GM19099 (cell line): ENCODE data around the gene MAST2.

Source experiments
- POLR2A ChIP-seq: IDR thresholded peaks from 3 replicates; pipeline ENCODE4 v1.6.1; 2011; ENCODE audit warnings: low read depth; ENCODE audit not compliant: insufficient read length; ENCODE audit errors: extremely low read depth

The MAST2 gene

GRCh38 chr1:45802343-45803298 is 791 bp upstream of the MAST2 start:
- TF ChIP-seq POLR2A = no peak

- no peak for TF ChIP-seq POLR2A
Observed at GRCh38 chr1:45804669-45804969, 1.2 kb downstream of the MAST2 start.

GRCh38 chr1:45806129-45806528 is 2.7 kb downstream of the MAST2 start:
- no peak for TF ChIP-seq POLR2A

- no peak for TF ChIP-seq POLR2A
Observed at GRCh38 chr1:45809761-45810160, 6.3 kb downstream of the MAST2 start.

- no peak for TF ChIP-seq POLR2A
Observed at GRCh38 chr1:45814776-45815175, 11.4 kb downstream of the MAST2 start.

- no peak for TF ChIP-seq POLR2A
Observed at GRCh38 chr1:45815667-45816458, 12.5 kb downstream of the MAST2 start.

- TF ChIP-seq POLR2A = no peak
Observed at GRCh38 chr1:45820173-45820572, 16.8 kb downstream of the MAST2 start.

- TF ChIP-seq POLR2A = no peak
Observed at GRCh38 chr1:45820788-45821187, 17.4 kb downstream of the MAST2 start.

GRCh38 chr1:45822644-45823043 is 19.2 kb downstream of the MAST2 start:
- TF ChIP-seq POLR2A = no peak

- TF ChIP-seq POLR2A = no peak
Observed at GRCh38 chr1:45824607-45825006, 21.2 kb downstream of the MAST2 start.

- no peak for TF ChIP-seq POLR2A
Observed at GRCh38 chr1:45827256-45827655, 23.8 kb downstream of the MAST2 start.

GRCh38 chr1:45828841-45829240 is 25.4 kb downstream of the MAST2 start:
- TF ChIP-seq POLR2A = no peak

GRCh38 chr1:45833361-45833760 is 29.9 kb downstream of the MAST2 start:
- no peak for TF ChIP-seq POLR2A

GRCh38 chr1:45834689-45835088 is 31.3 kb downstream of the MAST2 start:
- TF ChIP-seq POLR2A = no peak

GRCh38 chr1:45836451-45836850 is 33.0 kb downstream of the MAST2 start:
- no peak for TF ChIP-seq POLR2A

GRCh38 chr1:45840704-45841103 is 37.3 kb downstream of the MAST2 start:
- peak; percentile 21 for TF ChIP-seq POLR2A

GRCh38 chr1:45842786-45843185 is 39.4 kb downstream of the MAST2 start:
- no peak for TF ChIP-seq POLR2A

- no peak for TF ChIP-seq POLR2A
Observed at GRCh38 chr1:45843474-45843905, 40.1 kb downstream of the MAST2 start.
